ENCODE results near the gene PBX1.

DNA sequence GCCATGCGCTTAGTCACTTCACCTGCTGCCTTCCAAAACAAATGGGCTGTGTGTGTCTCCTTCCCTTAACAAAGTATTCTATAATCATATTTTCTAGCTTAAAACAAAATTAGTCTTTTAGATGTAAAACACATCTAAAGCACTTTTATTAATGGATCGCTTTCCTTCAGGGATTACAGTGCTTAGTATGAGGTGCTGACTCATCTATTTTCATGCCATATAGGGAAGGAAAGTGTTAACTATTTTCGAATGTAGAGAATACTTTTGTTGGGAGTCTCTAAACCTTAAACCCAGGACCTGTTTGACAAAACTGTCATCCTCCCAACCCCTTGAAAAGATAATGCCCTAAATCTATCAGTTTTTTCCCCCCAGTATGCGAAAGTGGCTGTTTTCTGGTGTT lies 90.2 kb downstream of the PBX1 start:
- TF ChIP-seq, protein P1, sequence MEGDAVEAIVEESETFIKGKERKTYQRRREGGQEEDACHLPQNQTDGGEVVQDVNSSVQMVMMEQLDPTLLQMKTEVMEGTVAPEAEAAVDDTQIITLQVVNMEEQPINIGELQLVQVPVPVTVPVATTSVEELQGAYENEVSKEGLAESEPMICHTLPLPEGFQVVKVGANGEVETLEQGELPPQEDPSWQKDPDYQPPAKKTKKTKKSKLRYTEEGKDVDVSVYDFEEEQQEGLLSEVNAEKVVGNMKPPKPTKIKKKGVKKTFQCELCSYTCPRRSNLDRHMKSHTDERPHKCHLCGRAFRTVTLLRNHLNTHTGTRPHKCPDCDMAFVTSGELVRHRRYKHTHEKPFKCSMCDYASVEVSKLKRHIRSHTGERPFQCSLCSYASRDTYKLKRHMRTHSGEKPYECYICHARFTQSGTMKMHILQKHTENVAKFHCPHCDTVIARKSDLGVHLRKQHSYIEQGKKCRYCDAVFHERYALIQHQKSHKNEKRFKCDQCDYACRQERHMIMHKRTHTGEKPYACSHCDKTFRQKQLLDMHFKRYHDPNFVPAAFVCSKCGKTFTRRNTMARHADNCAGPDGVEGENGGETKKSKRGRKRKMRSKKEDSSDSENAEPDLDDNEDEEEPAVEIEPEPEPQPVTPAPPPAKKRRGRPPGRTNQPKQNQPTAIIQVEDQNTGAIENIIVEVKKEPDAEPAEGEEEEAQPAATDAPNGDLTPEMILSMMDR (IDR thresholded peaks at IDR 0.05): no peak
- no peak for TF ChIP-seq POLR2A (IDR thresholded peaks at IDR 0.05)

Data from right lobe of liver (tissue), 4 donors.